NCI-H2029 (cell line): ENCODE results near the gene POU2AF1.

Source experiments
- DNase-seq: peaks from one replicate; lab custom pipeline; 2025; lab: John Stamatoyannopoulos, UW

POU2AF1 gene, protein sequence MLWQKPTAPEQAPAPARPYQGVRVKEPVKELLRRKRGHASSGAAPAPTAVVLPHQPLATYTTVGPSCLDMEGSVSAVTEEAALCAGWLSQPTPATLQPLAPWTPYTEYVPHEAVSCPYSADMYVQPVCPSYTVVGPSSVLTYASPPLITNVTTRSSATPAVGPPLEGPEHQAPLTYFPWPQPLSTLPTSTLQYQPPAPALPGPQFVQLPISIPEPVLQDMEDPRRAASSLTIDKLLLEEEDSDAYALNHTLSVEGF

DNA sequence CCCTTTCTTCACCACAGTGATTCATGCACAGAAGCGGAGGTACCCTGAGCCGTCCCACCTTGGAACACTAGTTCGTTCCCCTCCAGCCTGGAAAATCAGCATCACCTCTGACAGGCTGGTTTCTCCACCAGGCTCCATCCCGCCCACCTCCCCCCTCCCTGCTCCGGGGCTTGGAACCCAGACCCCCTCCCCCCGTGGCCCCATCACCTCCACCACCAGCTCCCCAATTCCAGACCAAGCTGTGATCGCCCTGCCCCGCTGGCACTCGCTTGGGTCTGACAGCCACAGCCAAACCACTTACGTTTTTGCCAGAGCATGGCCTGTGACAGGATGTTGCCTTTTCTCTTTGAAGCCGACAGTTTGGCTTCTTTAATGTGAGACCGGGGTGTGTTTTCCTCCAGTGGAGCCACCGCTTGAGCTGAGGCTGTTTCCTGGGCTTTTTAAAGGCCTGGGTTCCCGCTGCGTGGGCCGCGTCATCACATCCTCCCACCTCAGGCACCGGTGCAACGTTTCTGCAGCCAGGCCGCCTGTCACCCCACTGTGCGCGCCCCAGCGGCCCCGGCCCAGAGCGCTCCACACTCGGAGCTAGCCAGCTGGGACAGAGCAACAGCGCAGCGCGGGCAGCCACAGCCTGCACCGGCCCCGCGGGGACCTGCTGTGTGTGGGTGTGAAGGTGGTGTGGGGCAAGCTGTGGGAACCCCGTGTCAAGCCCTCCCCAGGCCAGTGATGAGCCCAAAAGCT, at the start of gene POU2AF1:
TSS of gene POU2AF1 (minus strand) at position 415 of the 741 bp plus-strand sequence. CDS start at position 317, 98 bp downstream.
- no peak for DNase-seq

DNA sequence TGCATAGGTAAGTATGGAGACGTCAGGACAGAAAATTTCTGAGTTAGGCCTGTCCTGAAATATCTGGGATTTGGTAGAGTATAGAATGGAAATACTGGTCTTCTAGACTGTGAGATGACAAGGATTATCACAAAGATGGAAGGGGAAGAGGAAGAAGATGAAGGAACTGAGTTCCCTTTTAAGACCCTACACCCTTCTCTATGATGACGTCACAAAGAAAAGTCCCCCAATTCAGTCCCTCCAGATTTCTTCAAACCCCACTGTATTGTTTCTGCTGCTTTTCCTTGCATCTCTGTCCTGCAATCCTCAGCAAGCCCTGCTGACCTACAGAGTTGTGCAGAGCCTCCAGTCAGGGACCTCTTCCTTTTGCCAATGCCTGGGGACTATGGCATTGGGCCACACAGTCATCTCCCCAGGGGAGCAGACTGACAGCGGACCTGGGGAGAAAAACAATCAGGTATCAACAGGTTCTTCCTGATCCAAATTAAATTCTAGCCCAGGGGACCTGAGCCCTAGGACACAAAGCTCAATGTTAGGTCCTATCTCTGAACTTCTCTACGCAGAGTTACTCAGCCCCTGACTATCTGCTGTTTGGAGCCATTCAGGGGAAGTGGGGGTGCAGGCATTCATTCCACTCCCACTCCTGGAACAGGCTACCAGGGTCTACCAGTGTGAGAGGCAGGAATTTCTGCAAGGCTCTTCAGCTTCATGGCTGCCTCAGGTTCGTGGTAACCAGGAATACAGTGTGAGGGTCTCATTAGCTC, 49.2 kb upstream of the POU2AF1 start:
- no peak for DNase-seq

DNA sequence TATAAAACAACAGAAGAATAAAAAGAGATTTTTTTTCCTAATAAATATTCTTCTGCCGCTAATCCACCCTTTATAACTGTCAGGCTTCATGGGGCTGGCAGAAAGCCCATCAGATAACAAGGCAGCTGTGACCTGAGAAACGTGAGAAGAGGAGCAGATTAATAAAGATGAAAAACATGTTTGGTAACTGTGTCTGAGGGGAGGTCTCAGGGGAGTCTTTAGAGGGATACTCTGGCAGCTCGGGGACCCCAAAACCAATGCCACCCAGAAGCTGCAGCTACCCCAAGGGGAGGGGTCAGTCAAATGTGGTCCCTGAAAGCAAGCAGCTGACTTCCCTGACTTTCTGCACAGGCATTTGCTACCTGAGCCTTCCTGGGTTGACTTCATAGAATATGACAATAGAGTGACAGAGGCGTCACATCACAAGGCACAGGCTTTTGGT, 48.4 kb upstream of the POU2AF1 start:
- peak; percentile 73 for DNase-seq

DNA sequence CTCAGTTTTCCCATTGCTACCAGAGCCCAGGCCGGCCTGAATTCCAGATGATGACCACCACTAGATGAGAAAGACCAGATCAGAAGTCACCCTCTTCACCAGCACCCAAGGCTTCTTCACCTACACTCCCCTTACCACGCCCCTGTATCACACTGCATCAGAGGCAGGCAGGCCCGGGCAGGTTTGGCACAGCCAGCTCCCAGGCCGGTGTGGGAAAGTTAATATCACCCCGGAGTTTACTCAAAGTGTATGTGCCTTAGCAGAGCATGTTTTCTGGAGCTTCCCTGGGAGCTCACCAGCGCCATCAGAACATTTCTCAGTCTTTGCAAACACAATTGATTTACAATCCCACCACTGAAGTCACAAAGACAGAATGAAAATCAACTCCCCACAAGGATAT, 47.5 kb upstream of the POU2AF1 start:
- DNase-seq = no peak

DNA sequence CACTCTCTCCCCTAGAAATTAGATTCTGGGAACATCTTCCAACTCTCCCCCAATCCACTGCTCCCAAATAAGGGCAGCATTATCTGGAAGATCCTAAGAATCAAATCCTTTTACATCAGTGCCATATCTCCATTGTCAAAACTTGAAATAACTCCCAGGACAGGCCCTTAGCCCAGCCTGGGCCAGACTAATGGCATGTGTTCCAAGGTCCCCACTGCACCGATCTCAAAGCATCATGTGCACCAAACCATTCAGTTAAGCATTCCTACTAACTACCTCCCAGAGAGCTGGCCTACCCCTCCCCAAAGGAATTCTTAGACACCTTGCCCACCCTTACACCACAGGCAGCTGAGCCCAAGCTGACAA, 44.2 kb upstream of the POU2AF1 start:
- no peak for DNase-seq

DNA sequence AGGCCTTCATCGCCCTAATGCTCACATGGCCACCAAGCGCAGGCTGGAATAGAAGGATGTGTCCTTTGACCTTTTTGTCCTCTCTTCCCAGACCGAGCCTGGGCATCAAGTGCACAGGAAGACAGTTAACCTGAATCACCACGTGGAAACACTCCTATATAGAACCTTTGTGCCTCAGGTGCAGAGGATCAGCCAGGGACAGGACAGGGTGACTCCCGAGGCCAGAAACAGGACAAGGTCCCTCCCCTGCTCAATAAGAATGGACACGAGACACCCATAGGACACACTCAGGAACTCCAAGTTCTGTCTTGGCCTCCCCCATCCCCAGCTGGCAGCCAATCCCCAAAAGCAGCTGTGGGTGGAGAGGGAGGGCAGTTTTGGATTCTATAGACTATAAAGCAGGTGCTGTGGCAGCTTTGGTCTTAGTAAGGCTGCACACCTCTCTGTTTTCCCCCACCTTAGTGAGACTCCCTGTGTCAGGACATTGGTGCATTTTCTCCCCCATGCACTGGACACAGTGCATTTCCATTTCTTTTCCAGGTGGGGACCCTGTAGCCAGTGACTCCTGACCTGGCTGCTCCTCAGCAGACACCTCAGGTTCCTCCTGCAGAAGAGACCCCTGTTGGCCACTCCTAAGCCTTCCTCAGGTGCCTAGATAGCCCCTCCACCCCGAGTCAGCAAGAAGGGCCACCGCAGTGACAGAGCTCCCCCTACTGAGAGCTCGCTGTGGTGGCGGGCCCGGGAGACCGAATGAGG, 43.6 kb upstream of the POU2AF1 start:
- DNase-seq = peak; percentile 49

DNA sequence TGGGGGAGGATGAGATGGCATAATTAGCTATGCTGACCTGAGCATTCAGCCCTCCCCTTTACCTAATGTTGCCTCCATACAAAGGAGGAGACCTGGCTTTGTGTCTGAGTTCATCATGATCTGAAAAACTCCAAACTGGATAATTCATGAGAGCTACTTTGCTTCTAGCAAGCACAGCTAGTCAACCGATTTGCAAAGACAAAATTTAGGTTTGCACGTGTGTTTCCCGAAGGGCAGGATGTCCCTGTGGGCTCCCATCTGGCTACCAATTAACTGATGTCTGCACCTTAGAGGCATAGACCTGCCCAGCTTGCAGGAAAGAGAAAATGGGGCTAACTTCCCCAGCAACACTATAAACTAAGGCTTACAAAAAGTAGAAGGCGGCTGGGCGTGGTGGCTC, 42.2 kb upstream of the POU2AF1 start:
- DNase-seq = no peak

DNA sequence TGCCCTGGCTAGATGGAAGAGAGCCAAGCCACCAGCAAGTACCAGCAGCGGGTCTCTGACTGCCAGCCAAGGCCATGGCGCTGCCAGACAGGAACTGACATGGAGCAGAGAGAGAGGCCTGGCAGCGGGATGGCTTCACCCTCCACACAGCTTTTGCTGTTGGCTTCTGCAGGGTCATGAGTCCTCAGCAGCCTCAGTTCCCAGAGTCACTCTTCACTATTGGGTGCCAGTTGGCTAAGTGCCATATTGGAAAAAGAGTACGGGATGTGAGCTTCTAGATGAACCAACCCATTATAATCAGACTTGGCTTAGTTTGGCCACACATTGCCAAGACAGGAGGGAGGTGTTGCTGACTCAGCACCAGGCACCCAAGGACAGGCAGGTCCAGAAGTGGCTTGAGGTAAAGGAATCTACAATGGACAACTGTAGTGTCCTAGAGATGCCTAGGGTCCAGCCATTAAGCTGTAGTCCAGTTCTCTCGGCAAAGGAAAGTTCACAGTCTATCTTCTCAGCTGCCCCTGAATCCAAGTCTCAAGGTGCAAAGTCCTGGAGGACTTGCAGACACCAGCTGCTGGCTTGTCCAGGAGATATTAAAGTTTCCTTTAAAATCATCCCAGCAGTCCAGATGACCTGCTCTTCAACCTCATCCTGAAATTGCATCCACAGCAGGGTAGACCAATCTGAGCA, 40.7 kb upstream of the POU2AF1 start:
- DNase-seq = peak; percentile 84

DNA sequence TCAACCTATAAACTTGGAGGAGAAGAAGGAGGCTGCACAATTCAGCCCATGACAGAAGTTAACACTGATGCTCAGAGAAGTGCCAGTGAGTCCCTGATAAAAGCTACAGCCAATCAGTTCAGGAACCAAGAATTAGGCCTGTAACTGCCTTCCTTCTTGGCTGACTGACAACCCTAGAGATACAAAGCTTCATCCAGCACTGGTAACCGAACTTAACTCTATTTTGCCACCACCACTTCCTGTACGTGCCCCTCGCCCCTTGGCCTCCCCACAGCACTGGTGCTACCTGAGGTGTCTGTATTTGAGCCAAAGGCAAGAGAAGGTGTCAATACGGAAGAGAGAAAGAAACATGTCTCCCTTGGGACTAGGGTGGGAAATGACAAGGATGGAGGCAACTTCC, 40.1 kb upstream of the POU2AF1 start:
- no peak for DNase-seq

DNA sequence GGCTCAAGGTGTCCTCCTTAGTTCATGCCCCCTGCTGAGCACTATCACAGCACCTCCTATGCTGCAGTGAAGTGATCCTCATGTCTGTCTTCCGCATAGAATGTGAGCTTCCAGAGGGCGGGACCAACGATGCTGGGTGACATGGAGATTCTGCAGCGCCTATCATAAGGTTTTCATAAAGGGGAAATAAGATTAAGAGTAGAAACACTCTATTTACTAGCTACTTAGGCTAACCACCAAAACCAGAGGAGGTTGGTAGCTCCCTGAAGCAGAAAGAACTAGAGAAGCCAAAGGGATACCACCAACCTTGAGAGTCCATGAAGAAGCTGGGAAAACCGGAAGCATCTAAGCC, 39.3 kb upstream of the POU2AF1 start:
- DNase-seq = no peak

DNA sequence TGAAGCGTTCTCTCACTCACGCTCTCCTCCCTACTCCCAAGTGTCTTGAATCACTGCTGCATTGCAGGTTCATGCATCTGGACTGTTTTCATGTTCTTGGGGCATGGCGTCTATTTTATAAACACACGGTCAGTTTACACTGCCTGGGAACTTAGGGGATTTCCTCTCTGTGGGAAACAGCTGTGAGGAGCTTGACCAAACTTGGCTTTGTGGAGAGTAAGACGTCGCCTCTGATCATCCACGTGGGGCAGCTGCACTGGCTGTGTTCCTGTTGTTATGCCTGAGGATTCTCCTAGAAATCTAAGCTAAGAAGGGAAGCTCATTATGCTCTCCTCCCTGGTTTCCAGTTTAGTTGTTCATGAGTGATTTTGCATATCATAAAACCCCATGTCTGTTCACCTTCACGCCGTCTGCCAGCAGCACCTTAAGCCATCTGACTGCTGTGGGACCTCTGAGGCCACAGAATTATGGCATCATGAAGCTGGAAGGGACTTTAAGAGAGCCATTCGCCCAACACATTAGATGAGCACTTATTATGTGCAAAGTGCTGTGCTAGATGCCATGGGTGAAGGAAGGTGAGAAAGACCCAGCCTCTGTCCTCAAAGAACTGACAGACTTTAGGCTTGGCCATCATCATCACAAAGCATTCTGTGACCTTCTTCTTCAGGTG, 38.8 kb upstream of the POU2AF1 start:
- DNase-seq = no peak

DNA sequence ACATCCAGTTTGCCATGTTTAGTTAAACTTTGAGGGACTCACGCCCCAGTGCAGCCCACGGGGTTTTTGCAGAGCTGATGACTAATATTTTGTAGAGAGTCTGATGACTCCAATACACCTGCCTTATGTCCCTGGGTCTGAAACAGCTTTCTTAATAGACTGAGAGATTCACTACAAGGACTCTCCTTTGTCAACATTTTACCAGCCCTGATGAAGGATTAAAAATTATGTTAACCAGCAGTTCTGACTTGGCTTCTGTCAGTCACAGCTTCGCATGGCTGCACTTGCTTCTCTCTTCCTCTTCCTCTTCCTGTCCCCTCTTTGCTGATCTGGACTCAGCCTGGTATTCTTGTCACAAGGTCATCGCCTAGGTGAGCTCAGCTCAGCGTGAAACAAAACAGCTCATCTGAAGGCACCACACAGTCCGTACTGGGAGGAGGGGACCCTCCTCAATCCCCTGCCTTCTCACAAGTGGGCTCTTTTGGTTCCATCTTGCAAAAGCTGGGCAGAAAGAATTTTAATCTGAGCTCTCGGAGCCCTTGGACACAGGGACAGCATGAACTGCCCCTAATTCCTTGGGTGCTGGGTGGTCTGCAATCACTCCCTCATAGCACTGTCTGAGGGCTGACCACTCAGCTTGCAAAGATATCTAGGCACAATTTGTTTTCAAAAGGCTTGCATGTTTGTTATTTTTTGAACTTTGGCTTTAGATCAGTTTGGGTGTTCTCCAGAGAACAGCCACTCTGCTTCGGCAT, 38.1 kb upstream of the POU2AF1 start:
- peak; percentile 8 for DNase-seq

DNA sequence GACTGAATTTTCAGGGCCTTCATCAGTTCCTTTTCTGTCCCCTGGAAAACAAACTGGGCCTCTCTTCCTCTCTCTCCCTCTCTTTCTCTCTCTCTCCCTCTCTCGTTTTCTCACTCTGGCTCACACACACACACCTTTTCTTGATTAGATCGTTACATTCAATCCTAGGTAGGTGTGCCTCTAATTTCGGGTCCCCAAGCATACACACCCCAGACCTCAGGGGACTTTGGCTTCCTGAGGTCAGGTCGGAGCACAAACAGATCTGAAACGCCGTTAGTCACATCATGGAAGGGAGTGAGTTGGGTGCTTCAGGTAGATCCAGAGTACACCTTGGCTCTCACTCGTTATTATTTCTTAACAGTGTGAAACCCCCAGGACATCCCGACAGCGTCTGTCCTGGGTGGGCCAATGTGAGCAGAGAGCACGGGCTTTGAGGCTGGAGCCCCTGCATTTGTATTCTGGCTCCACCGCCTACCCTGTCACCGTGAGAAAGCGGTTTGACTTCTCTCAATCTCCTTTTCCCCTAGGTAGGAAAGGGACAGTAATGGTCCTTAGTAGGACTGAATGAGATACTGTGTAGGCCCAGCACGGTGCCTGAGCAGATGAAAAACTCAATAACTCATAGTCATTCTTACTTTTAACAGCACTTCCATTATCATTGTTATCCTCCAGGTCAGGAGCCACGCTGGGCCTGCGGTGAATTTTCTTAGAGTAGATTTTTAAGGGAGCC, 37.3 kb upstream of the POU2AF1 start:
- no peak for DNase-seq

DNA sequence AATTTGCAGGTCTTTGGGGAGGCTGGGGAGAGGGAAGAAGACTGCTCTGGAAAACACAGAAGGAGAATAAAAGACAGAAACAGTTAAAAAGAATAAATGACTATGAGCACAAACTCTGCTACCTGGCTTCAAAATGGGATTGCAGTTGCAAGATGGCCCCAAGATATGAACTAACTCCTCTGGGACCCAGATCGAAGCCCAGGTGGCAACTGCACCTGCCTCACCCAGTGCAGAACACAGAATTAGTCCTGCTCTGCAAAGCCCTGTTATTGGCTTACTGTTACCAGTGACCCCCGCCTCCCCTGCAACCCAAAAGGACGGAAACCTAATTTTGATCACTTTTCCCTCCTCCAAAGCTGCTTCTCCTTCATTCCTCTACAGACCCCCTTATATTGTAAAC, 35.9 kb upstream of the POU2AF1 start:
- DNase-seq = no peak

DNA sequence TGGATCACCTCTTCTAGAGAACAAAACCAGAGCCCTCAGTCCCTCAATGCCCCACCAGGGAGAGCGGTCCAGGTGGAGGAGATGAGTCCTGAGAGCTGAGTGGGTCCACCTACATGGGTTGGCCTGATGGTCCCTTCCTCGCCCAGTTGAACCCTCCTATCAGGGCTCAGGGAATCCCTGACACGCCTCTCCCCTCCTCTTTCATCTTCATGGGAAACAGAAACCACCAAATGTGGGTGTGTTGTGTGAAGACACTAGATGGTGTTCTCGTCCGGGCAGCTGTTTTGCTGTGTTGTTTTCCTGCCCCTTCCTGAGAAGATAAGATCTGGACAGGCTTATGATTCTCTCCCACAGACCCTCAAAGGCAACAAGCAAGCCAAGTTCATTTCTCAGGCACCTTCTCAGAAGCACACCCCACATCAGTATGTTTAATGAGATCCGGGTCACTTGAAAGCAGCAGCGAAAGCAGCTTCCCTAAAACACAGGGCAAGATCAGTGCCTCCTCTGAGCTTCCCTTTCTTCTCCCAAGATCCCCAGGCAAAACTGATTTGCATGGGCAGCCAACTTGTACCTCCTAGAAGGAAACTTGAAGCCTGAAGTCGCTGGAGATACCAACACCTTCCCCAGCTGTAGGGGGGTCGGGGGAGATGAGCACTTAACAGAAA, 35.3 kb upstream of the POU2AF1 start:
- no peak for DNase-seq

DNA sequence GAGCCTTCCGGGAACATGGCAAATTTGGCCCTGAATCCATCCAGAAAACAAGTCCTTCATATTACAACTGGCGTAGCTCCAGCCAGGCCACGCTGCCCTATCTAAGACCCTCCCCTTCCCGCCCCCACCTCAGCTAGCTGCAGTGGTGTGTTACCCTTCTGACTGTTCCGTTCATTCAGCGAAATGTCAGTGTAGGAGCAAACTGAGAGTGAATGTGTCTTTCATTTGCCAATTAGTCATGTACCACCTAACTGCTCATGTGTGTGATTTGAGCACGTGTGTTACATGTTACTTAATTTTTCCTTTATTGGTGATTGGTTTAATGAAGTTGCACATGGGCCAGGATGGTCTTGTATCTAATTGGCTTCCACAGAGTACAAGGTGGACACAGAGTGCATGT, 34.8 kb upstream of the POU2AF1 start:
- DNase-seq = no peak

DNA sequence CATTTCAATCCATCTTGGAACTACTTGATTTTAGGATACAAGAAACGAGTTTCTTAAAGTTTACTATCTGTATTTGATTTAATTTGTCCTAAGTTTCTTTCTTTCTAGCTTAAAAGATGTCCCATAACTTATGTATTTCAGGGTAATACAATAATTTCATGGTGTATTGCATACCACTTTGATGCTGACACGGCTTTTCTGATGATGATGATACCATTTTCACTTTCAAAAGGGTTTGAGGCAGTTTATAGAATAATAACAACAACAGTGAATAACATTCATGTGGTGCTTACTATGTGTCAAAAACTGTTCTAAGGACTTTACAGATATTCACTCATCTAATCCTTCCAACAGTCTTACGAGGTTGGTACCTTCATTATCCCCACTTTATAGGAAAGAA, 33.2 kb upstream of the POU2AF1 start:
- no peak for DNase-seq

DNA sequence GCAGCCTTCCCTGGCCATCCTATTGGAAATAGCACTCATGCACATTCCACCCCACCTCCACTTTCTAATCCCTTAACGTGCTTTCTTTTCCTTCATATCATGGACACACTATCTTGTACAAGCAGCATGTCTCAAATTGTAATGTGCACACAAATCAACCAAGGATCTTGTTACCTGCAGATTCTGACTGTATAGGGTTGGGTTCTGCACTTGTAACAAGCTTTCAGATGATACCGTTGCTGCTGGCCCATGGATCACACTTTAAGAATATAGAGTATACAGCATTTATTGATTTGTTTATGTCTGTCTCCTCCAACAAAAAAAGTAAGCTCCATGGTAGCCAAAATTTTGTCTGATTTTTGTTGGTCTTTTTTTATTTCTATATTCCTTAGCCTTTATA, 32.4 kb upstream of the POU2AF1 start:
- no peak for DNase-seq

DNA sequence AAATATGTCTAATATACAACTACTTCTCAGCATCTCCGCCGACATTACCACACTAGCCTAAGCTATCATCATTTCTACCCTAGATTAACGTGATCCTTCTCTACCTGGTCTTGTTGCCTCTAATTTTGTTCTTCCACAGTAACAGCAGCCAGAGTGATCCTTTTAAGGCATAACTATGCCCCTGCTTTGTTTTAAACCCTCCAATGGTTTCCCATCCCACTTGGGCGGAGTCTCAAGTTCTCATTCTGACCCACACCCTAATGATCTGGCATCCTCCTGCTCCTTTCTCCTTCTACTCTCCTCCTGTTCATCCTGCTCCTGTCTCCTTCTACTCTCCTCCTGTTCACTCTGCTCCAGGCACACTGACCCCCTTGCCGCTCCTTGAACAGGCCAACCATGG, 31.9 kb upstream of the POU2AF1 start:
- DNase-seq = no peak
